HL-60 (cell line): ENCODE results near the gene GPER1.

Experiments
- DNase-seq, 2 experiments: peaks; one replicate each; pipeline ENCODE4 v3.0.0-alpha.2; 2010 to 2020; ENCODE audit warnings: low read depth in 1 of 2, low spot score in 1 of 2
- H3K27ac ChIP-seq: fragments of 250-450 bp; sonication (Bioruptor Pico); replicated peaks from 2 replicates; pipeline ENCODE4 v1.5.1; 2020; ENCODE audit warnings: mild to moderate bottlenecking, moderate library complexity
- H3K27me3 ChIP-seq: fragments of 250-450 bp; sonication (Bioruptor Pico); 2 replicates; pipeline ENCODE4 v1.5.1; 2021; ENCODE audit warnings: mild to moderate bottlenecking, moderate library complexity; ENCODE audit not compliant: insufficient read depth, poor library complexity, severe bottlenecking
- H3K4me3 ChIP-seq: replicated peaks from 2 replicates; pipeline ENCODE4 v1.5.1; 2011; ENCODE audit warnings: mild to moderate bottlenecking, control low read depth, low read length; ENCODE audit not compliant: insufficient read depth
- GABPA ChIP-seq: IDR thresholded peaks from 2 replicates; pipeline ENCODE4 v1.6.1; 2012; ENCODE audit warnings: low read depth
- POLR2AphosphoS5 ChIP-seq: IDR thresholded peaks from 2 replicates; pipeline ENCODE4 v1.6.1; 2012; ENCODE audit warnings: low read depth
- SPI1 ChIP-seq: IDR thresholded peaks from 2 replicates; pipeline ENCODE4 v1.6.1; 2012; ENCODE audit warnings: low read depth, mild to moderate bottlenecking, borderline replicate concordance
- TF ChIP-seq, protein P1 (sequence below): IDR thresholded peaks from 2 replicates; pipeline ENCODE4 v1.6.1; 2012; ENCODE audit warnings: low read depth; ENCODE audit not compliant: insufficient replicate concordance
- TF ChIP-seq, protein P2 (sequence below): IDR thresholded peaks from one replicate; pipeline ENCODE4 v1.5.1; 2011; ENCODE audit warnings: low read length, control low read depth, inconsistent platforms; ENCODE audit not compliant: insufficient read depth

The GPER1 gene

DNA sequence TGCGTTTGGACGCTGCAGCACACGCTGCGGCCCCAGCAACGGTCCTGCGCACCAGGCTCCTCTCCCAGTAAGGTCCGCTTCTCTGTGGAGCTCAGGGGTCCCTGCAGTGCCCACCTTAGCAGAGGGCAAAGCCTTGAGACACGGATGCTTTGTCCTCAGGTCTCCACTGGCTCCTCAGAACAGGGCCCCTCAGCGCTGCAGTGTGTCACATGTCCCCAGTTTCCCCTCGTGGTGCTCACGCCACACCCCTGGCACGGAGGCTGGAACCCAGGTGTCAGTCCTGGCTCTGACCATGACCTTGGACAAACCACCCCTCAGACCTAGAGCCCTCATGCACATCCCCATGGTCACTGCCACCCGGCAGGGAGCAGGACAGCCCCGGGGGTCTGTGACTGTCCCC lies 19.9 kb upstream of the GPER1 start:
- Histone ChIP-seq H3K27ac (no peak overlapping the region), H3K27me3 (no peaks in the 10 kb centered on the region), H3K4me3 (no peak overlapping the region)
- TF ChIP-seq SPI1 = no peak
- TF ChIP-seq, protein P1, sequence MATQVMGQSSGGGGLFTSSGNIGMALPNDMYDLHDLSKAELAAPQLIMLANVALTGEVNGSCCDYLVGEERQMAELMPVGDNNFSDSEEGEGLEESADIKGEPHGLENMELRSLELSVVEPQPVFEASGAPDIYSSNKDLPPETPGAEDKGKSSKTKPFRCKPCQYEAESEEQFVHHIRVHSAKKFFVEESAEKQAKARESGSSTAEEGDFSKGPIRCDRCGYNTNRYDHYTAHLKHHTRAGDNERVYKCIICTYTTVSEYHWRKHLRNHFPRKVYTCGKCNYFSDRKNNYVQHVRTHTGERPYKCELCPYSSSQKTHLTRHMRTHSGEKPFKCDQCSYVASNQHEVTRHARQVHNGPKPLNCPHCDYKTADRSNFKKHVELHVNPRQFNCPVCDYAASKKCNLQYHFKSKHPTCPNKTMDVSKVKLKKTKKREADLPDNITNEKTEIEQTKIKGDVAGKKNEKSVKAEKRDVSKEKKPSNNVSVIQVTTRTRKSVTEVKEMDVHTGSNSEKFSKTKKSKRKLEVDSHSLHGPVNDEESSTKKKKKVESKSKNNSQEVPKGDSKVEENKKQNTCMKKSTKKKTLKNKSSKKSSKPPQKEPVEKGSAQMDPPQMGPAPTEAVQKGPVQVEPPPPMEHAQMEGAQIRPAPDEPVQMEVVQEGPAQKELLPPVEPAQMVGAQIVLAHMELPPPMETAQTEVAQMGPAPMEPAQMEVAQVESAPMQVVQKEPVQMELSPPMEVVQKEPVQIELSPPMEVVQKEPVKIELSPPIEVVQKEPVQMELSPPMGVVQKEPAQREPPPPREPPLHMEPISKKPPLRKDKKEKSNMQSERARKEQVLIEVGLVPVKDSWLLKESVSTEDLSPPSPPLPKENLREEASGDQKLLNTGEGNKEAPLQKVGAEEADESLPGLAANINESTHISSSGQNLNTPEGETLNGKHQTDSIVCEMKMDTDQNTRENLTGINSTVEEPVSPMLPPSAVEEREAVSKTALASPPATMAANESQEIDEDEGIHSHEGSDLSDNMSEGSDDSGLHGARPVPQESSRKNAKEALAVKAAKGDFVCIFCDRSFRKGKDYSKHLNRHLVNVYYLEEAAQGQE = no peak
- TF ChIP-seq POLR2AphosphoS5 = no peak
- TF ChIP-seq, protein P2, sequence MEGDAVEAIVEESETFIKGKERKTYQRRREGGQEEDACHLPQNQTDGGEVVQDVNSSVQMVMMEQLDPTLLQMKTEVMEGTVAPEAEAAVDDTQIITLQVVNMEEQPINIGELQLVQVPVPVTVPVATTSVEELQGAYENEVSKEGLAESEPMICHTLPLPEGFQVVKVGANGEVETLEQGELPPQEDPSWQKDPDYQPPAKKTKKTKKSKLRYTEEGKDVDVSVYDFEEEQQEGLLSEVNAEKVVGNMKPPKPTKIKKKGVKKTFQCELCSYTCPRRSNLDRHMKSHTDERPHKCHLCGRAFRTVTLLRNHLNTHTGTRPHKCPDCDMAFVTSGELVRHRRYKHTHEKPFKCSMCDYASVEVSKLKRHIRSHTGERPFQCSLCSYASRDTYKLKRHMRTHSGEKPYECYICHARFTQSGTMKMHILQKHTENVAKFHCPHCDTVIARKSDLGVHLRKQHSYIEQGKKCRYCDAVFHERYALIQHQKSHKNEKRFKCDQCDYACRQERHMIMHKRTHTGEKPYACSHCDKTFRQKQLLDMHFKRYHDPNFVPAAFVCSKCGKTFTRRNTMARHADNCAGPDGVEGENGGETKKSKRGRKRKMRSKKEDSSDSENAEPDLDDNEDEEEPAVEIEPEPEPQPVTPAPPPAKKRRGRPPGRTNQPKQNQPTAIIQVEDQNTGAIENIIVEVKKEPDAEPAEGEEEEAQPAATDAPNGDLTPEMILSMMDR = no peak
- no peak for TF ChIP-seq GABPA
- no peak for DNase-seq

DNA sequence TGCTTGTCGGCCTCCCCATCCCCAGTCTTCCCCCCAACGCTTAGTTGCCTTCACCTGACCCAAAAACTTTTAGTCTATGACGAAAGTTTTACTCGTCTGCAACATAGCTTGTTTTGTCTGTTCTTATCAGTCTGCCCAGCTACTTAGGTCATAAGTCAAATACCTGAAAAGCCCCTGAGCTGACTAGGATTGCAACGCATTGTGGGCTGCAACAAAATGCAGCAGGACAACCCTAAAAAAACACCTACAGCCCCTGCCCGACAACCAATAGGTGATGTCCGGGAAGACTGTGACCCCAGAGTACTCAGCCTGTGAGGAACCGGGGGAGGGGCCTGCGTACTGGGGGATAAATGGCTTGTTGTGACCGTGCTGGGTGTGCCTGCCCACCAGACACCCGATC lies 19.3 kb upstream of the GPER1 start:
- TF ChIP-seq, protein P1 = no peak
- TF ChIP-seq, protein P2 = no peak
- TF ChIP-seq GABPA (no peak), POLR2AphosphoS5 (no peak), SPI1 (no peak)
- no peaks in the 10 kb centered on the region for H3K27me3 ChIP-seq
- no peak overlapping the region for H3K4me3 ChIP-seq
- DNase-seq = no peak
- H3K27ac ChIP-seq = no peak overlapping the region

DNA sequence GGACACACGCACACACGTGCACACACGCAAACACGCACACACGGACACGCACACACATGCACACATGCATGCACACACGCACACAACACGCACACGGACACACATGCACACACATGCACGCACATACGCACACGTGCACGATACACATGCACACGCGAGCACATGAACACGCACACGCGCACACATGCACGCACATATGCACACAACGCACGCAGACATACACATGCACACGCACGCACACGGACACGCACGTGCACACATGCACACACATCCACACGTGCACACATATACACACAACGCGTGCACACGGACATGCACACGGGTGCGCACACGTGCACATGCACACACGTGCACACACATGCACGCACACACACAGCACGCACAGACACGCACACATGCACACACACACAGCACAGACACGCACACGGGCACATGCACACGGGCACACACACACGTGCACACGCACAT lies 17.3 kb upstream of the GPER1 start:
- H3K4me3 ChIP-seq = no peak overlapping the region
- DNase-seq = no peak
- no peak overlapping the region for H3K27ac ChIP-seq
- no peaks in the 10 kb centered on the region for H3K27me3 ChIP-seq
- TF ChIP-seq SPI1 (no peak), POLR2AphosphoS5 (no peak), GABPA (no peak)
- TF ChIP-seq, protein P2 = no peak
- TF ChIP-seq, protein P1 = no peak
